Activated T-cell treated with anti-CD3 and anti-CD28 coated beads for 1 hour (primary cell): ENCODE measurements around the gene CIDEB.
"Not testable (repeated sequence)": the region's sequence is repeated elsewhere in the genome, so short reads cannot be mapped to it uniquely, and the experiment has no call there.

Experiments used
- DNase-seq: peaks from one replicate; pipeline ENCODE4 v3.0.0-alpha.2; 2020; ENCODE audit warnings: low read depth

CIDEB gene, protein sequence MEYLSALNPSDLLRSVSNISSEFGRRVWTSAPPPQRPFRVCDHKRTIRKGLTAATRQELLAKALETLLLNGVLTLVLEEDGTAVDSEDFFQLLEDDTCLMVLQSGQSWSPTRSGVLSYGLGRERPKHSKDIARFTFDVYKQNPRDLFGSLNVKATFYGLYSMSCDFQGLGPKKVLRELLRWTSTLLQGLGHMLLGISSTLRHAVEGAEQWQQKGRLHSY

GRCh38 chr14:24307575-24308341 is at the start of gene CIDEB:
TSS of gene CIDEB (minus strand) at chr14:24307977. CDS start at chr14:24307858, 119 bp downstream.
- DNase-seq, result peak; percentile 53

- no peak for DNase-seq
Measured at GRCh38 chr14:24356208-24356607, 48.4 kb upstream of the CIDEB start.

DNA sequence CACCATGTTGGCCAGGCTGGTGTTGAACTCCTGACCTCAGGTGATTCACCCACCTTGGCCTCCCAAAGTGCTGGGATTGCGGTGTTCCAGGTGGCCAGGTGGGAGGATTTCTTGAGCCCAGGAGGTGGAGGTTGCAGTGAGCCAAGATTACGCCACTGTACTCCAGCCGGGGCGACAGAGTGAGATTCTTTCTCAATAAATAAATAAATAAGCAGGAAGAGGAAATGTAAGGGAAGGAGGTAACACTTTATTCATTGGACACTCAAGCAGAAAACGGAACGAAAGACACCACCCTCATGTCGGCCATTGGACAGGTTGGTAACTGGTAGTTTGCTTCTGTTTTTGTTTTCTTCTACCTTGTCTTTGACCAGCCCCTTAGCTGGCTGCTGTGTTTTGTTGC is 47.2 kb upstream of the CIDEB start:
- DNase-seq, result no peak

GRCh38 chr14:24354482-24354825 is 46.7 kb upstream of the CIDEB start:
- DNase-seq, result not testable (repeated sequence)

DNA sequence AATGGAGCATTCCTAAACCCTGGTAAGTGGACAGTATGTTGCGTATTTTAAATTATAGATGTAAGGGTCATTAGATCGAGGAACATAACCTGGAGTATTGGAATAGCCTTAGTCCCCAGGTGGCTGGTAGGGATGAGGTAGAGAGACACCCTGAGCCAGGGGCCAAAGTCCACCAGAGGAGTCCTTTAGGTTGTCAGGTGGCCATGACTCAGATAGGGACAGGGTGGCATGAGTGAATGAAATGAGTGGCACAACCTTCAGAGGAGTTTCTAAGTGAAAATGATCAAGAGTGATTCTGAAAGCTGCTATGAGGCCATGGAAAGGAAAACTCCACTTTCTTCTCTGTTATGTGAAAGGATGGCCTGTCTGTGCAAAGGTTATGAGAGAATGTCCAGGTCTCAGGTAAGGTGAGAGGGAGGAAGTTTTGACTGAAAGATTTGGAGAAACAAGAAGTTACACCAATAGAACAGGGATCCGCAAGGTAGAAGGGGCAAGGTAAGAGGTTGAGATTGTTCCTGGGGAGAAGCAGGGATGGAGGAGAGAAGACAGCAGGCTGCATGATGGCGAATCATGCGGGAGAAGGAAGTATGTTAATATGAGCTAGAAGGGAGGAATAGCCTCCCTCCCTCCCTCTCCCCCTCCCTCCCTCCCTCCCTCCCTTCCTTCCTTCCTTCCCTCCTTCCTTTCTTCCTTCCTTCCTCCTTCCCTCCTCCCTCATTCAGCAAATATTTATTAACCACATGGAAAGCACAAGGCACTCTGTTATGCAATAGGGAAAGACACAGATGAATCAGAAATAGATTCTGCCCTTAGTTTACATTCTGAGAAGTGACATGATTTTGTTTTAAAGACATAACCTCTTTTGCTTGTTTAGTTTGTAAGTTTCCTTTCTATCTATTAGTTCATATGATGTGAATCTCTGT is 46.0 kb upstream of the CIDEB start:
- no peak for DNase-seq

DNA sequence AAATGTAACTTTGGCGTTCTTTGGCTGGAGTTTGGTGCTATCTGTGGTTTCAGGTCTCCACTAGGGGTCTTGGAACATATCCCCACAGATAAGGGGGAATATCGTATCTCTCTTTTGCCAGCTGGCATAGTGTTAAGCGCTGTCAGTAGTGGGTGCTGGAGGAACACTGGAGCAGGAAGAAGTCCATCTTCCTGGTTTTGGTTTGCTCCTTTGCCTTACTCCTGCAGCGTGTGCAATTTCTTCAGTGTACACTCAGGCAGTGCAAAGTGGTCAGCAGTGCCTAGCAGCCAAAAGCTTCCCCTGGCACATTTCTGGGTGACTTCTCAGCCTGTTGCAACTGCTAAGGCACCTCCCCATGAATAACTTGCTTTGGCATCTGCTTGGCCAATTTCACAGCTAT is 43.7 kb upstream of the CIDEB start:
- DNase-seq, result no peak

GRCh38 chr14:24349742-24350141 is 42.0 kb upstream of the CIDEB start:
- no peak for DNase-seq

DNA sequence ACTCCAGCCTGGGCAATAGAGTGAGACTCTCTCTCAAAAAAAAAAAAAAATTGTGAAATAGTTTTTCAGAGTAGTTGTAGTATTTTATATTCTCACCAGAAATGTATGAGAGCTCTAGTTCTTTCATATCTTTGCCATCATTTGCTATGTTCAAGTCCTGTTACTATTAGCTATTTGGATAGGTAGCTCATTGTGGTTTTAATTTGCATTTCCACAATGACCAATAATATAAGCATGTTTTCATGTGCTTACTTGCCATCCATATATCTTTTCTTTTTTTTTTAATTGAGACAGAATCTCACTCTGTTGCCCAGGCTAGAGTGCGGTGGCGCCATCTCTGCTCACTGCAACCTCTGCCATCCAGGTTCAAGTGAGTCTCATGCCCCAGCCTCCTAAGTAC is 40.4 kb upstream of the CIDEB start:
- no peak for DNase-seq

- no peak for DNase-seq
Measured at GRCh38 chr14:24347134-24347533, 39.4 kb upstream of the CIDEB start.

- DNase-seq, result no peak
Measured at GRCh38 chr14:24343795-24344660, 36.3 kb upstream of the CIDEB start.

GRCh38 chr14:24342889-24343288 is 35.1 kb upstream of the CIDEB start:
- DNase-seq, result no peak

DNA sequence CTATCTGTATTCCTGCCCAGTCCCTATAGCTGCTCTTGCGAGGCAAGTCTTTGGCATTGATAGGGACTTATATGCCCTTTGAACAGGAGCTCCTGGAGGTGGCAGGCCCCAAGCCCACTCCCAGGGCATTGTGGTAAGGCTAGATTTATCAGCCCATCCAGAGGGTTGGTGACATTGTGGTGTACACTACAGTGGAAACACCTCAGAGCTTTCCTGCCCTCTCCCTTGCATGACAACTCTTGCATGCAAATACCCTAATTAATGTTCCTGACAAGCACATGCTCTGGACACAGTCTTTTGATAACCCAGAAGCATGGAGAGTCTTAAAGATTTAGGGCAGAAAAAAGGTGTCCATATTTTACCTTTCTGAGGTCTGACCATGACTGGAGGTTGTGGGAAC is 32.8 kb upstream of the CIDEB start:
- DNase-seq, result no peak

DNA sequence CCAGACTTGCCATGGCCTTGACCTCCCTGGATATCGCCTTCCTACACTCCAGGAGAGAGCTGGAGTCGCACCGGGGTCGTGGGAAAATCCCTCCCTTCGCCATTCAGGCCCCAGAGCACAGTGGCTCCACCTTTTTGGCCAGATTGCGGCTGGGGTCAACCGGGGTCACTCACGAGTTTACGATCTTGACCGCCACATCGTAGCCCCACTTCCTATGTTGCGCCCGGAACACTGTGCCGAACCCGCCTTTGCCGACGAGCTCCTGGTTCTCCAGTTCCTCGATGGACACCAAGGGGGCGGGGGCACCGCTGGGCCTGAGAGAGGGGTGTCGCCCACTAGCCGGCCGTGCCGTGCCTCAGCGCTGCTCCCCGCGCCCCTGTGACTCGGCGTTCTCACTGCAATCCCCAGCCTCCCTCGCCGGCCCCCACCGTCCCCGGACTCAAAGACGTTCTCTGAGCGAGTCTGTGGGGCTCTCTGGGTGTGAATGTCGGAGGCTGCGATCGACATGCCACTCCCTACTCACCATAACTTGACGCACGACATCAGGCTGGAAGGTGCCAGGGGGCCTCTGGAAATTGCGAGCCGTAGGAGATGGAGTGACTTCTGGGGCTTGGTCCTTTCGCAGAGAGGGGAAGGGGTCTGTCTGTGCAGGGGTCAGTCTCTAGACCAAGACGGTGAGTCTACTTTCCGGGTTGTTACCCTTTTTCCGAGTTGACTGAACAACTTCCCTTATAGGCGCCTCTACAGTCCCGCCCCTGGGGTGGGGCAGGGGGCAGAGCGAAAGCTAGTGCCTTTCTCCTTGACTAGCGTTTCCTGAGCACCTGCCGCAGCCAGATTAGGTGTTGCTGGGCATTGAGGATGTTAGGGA is 31.7 kb upstream of the CIDEB start, which contains the start of gene RIPK3:
Gene RIPK3, minus strand, starts transcription at position 708 of the 868 bp plus-strand sequence. Its CDS starts 165 bp downstream, at position 543.
- peak; percentile 68 for DNase-seq

DNA sequence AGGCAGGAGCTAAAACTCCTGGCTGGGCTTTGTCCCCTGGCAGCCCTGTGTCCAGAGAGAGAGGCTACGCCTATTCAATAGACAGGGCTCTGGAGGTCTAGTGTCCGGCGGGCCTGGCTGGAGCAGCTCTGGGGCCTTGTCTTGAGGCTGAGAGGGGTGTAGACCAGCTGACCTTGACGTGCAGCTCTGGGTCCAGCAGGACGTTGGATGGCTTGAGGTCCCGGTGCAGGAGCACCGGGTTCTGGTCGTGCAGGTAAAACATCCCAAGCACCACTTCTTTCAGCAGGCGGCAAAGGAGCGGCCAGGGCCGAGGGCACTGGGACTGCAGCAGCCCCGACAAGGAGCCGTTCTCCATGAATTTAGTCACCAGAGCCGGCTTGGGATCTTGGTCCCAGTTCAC is 31.1 kb upstream of the CIDEB start:
- no peak for DNase-seq

- no peak for DNase-seq
Measured at GRCh38 chr14:24337824-24338175, 30.0 kb upstream of the CIDEB start.

DNA sequence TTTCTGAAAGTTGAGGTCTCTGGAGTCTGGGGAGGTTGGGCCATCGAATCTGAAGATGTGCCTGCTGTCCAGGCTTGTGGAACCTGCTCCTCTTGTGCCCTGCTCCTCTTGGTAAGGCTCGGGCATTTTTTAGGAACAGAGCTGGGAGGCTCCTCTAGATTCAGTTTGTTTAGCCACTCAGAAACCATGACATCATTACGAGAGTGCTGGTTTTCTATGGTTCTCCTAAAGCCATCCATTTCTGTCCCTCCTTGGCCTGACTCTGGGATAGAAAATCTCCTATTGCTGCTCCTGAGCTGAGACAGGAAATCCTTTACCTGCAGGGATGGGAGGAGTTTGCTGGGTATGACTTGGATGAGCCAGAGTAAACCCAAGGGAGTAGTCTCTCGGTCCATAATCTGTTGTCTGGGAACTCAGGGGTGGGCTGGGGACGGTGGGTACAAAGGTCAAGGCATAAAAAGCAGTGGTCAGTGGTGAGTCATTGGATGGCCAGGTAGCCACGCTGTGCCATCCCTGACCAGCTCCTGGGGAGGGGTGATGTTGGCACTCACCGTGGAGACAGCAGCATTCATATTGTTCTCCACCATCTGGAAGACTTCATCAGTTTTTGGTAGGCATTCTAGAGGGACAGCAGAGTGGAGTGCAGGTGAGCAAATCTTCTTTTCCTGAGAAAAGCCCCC is 29.5 kb upstream of the CIDEB start:
- no peak for DNase-seq

GRCh38 chr14:24335461-24336171 is 27.8 kb upstream of the CIDEB start:
- DNase-seq, result no peak

DNA sequence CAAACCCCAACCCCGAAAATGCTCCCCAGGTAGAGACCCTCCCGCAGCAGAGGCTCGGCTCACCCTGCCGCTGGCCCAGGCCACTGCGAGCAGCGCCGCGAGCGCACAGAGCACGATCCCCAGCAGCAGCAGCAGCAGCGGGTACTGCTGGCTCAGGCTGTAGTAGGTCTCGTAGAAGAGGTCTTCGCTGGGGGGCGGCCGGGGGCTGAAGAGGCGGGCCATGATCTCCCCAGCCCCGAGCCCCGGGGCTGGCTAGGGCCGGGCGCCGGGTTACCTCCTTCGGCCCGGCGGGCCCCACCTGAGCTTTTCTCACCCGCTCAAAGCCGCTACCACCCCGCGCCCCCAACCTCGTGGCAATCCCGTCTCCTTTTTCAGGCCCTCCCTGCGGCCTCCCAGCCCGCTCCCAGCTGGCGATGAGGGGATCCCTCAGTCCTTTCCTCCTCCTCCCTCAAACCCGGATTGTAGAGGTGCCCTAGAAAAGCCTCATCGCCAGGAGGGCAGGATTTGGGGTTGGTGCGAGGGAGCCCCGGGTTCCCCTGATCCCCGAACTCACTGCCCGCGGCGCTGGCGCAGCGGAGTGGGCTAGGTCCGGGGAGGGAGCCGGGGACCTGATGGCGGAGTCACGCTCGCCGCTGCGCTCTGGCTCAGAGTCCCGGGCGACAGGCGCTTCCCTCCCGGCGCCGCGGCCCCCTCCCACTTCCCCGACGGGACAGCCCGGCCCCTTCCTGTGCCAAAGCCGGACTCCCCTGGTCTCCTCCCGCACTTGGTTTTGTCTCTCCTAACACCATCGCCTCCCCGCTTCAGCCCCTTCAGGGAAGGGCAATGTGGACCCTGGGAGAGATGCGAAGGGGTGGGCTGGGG is 26.9 kb upstream of the CIDEB start, which contains the start of gene ADCY4:
Gene ADCY4, minus strand, starts transcription at position 641 of the 861 bp plus-strand sequence. Its CDS starts 419 bp downstream, at position 222.
- DNase-seq, result no peak
